GM12864 (cell line): ENCODE measurements around the gene FSIP1.

Experiments used
- DNase-seq: peaks from one replicate; pipeline ENCODE4 v3.0.0-alpha.2; 2011; ENCODE audit warnings: low read depth
- H3K4me3 ChIP-seq: 2 replicates; pipeline ENCODE4 v1.5.1; 2011; ENCODE audit warnings: mild to moderate bottlenecking, low read depth, low read length, control low read depth
- TF ChIP-seq, protein P1 (sequence below): IDR thresholded peaks from 2 replicates; pipeline ENCODE4 v1.5.1; 2011; ENCODE audit warnings: low read depth, mild to moderate bottlenecking, moderate library complexity, low read length, control low read depth, inconsistent platforms; ENCODE audit errors: missing control alignments

The FSIP1 gene

DNA sequence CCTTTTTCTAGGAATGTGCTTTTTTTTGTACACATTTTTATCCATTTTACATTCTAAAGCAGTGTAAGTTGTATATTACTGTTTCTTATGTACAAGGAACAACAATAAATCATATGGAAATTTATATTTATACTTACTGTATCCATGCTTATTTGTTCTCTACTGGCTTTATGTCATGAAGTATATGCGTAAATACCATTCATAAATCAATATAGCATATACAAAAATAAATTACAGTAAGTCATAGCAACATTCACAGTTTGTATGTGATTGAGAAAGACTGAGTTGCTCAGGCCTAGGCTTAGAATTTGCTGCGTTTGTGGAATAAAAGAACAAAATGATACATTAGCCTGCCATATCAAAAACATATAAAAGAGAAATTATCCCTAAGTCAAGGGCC, 185.3 kb downstream of the FSIP1 start:
- DNase-seq: no peak

DNA sequence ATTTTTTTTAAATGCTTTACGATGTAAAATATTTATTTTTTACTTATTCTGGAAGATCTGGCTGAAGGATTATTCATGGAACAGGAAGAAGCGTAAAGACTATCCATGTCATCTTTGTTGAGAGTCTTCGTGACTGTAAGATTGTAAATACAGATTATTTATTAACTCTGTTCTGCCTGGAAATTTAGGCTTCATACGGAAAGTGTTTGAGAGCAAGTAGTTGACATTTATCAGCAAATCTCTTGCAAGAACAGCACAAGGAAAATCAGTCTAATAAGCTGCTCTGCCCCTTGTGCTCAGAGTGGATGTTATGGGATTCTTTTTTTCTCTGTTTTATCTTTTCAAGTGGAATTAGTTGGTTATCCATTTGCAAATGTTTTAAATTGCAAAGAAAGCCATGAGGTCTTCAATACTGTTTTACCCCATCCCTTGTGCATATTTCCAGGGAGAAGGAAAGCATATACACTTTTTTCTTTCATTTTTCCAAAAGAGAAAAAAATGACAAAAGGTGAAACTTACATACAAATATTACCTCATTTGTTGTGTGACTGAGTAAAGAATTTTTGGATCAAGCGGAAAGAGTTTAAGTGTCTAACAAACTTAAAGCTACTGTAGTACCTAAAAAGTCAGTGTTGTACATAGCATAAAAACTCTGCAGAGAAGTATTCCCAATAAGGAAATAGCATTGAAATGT, 186.1 kb downstream of the FSIP1 start:
- no peak overlapping the region for H3K4me3 ChIP-seq
- TF ChIP-seq, protein P1, sequence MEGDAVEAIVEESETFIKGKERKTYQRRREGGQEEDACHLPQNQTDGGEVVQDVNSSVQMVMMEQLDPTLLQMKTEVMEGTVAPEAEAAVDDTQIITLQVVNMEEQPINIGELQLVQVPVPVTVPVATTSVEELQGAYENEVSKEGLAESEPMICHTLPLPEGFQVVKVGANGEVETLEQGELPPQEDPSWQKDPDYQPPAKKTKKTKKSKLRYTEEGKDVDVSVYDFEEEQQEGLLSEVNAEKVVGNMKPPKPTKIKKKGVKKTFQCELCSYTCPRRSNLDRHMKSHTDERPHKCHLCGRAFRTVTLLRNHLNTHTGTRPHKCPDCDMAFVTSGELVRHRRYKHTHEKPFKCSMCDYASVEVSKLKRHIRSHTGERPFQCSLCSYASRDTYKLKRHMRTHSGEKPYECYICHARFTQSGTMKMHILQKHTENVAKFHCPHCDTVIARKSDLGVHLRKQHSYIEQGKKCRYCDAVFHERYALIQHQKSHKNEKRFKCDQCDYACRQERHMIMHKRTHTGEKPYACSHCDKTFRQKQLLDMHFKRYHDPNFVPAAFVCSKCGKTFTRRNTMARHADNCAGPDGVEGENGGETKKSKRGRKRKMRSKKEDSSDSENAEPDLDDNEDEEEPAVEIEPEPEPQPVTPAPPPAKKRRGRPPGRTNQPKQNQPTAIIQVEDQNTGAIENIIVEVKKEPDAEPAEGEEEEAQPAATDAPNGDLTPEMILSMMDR: no peak
- no peak for DNase-seq

More for the DNA sequence above, 185.3 kb downstream of the FSIP1 start:
- TF ChIP-seq, protein P1: no peak
- no peak overlapping the region for H3K4me3 ChIP-seq

DNA sequence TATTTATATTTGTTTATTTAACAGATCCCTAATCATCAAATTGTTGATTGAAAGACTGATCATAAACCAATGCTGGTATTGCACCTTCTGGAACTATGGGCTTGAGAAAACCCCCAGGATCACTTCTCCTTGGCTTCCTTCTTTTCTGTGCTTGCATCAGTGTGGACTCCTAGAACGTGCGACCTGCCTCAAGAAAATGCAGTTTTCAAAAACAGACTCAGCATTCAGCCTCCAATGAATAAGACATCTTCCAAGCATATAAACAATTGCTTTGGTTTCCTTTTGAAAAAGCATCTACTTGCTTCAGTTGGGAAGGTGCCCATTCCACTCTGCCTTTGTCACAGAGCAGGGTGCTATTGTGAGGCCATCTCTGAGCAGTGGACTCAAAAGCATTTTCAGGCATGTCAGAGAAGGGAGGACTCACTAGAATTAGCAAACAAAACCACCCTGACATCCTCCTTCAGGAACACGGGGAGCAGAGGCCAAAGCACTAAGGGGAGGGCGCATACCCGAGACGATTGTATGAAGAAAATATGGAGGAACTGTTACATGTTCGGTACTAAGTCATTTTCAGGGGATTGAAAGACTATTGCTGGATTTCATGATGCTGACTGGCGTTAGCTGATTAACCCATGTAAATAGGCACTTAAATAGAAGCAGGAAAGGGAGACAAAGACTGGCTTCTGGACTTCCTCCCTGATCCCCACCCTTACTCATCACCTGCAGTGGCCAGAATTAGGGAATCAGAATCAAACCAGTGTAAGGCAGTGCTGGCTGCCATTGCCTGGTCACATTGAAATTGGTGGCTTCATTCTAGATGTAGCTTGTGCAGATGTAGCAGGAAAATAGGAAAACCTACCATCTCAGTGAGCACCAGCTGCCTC, 187.1 kb downstream of the FSIP1 start:
- TF ChIP-seq, protein P1: no peak
- no peak for DNase-seq
- H3K4me3 ChIP-seq: no peak overlapping the region

DNA sequence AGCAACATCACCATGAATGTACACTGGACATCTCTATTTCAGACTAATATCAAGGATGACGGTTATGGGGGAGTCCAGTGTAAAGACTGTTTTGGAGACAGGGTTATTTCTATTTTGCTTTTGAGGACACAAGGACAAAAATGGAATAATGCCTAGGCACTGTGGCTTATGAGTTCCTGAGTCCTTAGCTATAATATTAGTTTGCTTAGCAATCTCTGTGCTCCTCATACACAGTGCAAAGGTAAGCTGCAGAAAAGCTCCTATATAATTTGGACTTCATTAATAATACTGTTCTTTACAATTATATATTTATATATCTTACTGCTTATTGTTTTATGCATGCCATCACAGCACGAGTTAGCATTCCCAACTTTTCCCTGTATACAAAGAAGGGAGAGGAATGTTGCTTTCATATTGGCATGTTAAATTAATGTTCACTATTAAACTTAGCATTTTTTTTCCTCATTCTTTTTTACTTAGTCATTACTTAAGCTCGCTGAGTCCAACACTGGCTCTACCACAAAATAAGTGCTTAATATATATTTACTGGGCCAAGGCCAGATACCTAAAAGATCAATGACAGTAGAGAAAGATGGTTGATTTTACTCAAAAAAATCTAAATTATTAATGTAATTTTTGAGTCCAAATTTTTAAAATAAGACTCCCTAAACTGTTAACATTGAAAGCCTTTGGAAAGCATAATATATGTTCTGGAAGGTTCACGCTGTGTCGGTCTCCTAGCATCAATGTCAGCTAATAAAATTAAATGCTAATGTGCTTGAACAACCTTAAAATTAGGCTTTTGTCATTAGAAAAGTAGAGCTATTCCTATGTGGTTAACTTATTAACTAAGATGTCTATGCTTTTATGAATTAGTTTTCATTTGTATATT, 187.9 kb downstream of the FSIP1 start:
- no peak for DNase-seq
- H3K4me3 ChIP-seq: no peak overlapping the region
- TF ChIP-seq, protein P1: no peak

DNA sequence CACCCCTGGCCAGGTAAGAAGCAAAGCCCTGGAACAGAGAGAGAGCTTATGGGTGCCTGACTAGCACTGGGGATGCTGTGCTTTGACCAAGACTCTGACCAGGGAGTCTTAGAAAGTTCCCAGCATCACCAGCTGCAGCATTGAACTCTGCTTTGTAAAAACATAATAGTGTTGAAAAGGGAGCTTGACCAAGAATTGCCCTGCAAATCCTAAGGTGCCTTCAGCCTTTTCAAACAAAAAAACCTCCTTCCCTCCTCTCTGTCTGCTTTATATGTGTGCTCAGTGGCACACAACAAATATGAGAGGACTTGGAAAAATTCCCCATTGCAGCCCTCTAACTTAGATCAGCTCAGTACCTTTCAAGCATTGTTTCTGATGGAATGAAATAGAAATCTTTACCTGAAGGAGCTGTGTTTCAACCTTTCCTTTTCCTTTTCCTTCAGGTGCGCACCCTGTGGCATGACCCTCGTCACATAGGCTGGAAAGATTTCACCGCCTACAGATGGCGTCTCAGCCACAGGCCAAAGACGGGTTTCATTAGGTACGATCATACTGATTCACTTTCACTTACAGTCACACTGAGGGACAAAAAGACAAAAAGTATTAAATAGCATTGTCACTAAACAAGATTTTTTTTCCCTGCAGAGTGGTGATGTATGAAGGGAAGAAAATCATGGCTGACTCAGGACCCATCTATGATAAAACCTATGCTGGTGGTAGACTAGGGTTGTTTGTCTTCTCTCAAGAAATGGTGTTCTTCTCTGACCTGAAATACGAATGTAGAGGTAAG, 188.8 kb downstream of the FSIP1 start:
- H3K4me3 ChIP-seq: no peak overlapping the region
- TF ChIP-seq, protein P1: no peak
- DNase-seq: no peak

DNA sequence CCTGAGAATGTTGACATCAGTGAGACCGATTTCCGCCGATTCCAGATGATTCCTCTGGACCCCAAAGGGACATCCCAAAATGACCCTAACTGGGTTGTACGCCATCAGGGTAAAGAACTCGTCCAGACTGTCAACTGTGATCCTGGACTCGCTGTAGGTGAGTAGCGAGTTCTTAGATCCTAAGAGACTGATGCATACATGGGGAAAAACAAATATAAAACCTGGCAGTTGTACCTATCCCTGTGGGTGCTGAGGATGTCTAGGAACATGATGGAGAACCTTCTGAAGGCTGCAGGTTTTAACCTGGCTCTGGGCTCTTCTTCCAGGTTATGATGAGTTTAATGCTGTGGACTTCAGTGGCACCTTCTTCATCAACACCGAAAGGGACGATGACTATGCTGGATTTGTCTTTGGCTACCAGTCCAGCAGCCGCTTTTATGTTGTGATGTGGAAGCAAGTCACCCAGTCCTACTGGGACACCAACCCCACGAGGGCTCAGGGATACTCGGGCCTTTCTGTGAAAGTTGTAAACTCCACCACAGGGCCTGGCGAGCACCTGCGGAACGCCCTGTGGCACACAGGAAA, 189.5 kb downstream of the FSIP1 start:
- DNase-seq: no peak
- H3K4me3 ChIP-seq: no peak overlapping the region
- TF ChIP-seq, protein P1: no peak
